GM19324 (cell line): Measurements from ENCODE around the gene NEDD4L.

Source experiments
- ATAC-seq: cut with Tn5 transposase; IDR thresholded peaks from one replicate; pipeline ENCODE4 v1.9.1; 2021; ENCODE audit warnings: mild to moderate bottlenecking, moderate library complexity; ENCODE audit not compliant: unreplicated experiment, low FRiP score

NEDD4L gene

GRCh38 chr18:58175786-58176176, 131.8 kb downstream of the NEDD4L start:
- ATAC-seq: no peak

DNA sequence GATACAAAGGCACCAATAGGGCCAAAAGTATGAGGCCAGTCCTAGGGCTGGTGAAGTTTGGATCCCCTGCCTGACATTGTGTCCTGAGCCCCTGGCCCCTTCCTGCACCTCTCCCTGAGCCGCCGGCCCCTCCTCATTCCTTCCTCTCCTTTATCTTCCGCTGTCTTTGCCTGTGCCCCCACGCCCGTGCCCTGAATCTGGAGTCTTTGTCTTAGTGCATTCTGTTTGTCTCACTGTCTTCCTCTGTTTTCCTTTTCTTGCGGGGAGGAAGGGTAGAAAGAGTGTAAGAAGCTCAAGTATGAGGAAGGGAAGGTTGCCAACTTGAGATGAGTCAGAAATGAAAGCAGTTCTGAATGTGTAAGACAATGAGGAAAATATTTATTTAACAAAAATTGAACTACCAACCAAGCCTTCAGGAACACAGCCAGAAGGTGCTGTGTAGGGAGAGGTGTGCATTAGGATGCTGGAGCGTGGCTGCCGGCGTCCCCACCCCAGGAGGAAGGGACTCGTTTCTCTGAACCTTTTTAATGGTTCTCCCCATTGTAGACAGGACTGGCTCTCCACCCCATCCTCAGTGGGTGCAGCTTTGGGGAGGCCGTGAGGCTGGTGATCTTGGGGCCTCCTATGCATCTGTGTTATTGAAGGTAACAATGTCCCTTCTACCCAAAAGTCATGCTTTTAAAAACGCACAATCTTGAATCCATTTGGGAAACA, 133.1 kb downstream of the NEDD4L start:
- no peak for ATAC-seq

- no peak for ATAC-seq
These were observed 134.0 kb downstream of the NEDD4L start for GRCh38 chr18:58177896-58178470.

GRCh38 chr18:58178511-58178910, 134.5 kb downstream of the NEDD4L start:
- no peak for ATAC-seq

DNA sequence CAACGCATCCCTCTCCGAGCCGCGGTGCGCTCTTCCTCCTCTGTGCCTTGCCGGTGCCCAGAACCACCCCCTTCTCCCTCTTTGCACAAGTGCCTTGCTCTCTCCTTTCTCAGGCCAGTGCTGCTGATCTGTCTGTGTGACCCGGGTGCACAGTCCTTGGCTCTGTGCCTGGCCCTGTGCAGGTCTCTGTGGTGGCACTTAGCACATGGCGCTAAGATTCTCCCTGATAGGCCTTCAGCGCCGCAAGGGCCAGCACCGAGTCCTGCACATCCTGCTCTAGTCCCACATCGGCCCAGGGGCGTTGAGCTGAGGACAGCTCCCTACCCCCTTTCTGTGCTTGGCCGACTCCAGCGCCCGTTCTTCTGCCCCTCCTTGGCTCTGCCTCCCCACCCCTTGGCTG, 136.1 kb downstream of the NEDD4L start:
- ATAC-seq: no peak

GRCh38 chr18:58180738-58181353, 136.8 kb downstream of the NEDD4L start:
- ATAC-seq: no peak

- no peak for ATAC-seq
These were observed 138.0 kb downstream of the NEDD4L start for GRCh38 chr18:58181988-58182387.

- ATAC-seq: no peak
These were observed 139.2 kb downstream of the NEDD4L start for GRCh38 chr18:58183226-58183625.

DNA sequence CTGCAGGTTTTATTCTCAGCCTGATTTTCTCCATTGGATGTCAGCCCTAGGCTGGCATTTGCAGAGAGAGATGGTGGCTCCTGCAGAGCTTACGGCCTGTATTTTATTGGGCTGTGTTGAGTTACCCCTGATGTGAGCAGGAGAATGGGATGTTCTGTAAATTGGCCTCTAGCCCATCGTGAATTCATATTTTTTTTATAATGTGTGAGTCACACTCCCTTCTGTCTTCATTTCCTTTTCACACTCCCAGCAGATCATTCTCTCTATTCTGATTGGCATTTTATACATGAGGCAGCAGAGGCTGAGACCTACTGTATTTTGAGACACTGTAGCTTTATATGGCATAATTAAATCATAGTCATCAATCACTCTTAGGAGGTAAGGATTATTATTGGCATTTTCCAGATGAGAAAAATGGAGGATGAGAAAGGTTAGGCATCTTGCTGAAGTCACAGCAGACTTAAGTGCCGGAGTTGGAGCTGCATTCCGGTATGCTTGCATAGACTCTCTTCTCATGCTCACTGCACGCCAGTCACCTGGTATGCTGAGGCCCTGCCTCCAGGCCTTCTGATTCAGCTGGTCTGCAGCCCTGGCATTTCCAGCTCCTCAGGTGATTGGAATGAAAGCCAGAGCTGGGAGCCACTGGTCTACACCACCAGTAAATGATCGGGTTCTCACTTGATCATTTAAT, 142.4 kb downstream of the NEDD4L start:
- no peak for ATAC-seq

DNA sequence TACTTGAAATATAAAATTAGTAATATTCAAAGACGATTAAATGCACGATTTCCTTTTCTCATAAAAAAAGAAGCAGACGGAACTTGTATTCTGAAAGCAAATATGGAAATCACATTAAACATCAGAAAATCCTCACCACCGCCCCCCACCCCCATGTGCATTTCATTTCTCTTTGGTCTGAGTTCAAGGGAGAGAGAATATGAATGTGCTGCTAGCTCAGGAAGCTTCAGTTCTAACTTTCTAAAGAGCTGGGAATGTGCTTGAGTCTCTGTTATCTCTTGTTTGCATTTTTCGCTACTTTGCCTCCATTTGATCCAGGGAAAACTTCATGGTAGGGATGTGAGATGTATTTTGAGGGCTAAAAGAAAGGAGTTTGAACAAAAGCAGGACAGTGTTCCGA, 143.6 kb downstream of the NEDD4L start:
- ATAC-seq: no peak

DNA sequence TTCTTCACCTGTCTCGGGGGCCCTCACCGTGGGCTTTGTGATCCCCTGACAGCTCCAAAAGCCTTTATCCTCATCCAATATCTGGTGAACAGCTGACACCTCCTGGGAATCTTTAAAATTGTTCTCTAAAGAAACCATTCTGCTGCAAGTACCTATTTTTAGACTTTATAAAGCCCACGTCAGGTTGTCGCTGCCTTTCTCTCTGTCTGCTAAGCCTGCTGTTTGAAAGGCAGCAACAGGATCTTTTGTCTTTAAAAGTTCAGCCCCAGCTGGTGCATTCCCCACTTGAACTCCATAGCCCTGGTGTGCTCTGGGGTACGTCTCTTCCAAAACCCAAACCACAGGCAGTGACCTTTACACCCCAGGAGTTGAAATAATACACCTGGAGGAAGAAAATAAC, 145.0 kb downstream of the NEDD4L start:
- ATAC-seq: no peak

- no peak for ATAC-seq
These were observed 147.0 kb downstream of the NEDD4L start for GRCh38 chr18:58190842-58191530.

DNA sequence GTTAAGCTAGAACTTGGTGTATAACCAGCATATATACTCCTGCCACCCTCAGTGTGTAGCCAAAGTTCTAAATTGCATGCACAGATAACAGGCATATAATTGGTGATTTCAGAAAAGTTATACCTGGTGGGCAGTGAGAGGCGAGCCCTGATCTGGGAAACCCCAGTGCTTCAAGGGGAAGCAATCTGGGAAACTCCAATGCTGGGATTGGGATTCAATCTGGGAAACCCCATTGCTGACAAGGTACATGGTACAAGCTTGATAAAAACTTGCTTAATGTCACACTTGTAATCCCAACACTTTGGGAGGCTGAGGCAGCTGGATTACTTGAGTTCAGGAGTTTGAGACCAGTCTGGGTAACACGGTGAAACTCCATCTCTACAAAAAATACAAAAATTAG, 147.6 kb downstream of the NEDD4L start:
- no peak for ATAC-seq

DNA sequence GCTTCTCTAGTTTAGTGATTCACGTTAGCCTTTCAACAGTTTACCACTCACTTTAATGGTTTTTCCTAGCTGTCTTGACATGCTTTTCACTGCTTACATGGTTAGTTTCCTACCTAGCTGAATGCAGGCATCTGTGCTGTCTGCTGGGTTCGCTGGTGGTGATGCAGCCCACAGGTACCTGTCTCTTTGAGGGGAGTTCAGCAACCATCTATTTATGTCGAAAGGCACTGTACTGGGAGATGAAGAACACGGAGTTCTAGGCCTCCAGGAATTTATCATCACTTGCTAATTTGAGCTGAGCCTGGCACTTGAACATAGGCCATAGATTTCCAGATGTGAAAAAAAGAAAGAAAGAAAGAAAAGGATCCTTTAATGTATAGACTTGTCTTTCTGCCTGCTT, 148.5 kb downstream of the NEDD4L start:
- ATAC-seq: no peak

- no peak for ATAC-seq
These were observed 150.0 kb downstream of the NEDD4L start for GRCh38 chr18:58194028-58194427.

- ATAC-seq: no peak
These were observed 151.3 kb downstream of the NEDD4L start for GRCh38 chr18:58195278-58195765.

DNA sequence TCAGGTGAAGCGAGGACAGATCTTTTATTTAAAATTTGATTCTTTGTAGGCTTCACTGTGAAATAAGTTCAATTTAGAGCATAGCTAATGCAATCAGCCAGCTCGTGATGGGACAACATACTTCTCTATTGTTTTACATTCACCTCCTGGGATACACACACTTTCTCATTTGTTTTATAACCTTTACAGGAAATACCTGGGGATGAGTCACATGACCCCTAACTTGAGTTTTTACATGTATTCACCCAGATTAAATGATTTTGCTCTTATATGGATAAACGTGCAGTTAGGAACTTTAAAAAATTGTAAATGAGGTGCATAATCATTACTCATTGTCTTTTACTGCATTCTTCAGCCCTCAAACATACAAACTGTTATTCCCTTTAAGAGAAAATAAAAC, 152.1 kb downstream of the NEDD4L start:
- no peak for ATAC-seq

DNA sequence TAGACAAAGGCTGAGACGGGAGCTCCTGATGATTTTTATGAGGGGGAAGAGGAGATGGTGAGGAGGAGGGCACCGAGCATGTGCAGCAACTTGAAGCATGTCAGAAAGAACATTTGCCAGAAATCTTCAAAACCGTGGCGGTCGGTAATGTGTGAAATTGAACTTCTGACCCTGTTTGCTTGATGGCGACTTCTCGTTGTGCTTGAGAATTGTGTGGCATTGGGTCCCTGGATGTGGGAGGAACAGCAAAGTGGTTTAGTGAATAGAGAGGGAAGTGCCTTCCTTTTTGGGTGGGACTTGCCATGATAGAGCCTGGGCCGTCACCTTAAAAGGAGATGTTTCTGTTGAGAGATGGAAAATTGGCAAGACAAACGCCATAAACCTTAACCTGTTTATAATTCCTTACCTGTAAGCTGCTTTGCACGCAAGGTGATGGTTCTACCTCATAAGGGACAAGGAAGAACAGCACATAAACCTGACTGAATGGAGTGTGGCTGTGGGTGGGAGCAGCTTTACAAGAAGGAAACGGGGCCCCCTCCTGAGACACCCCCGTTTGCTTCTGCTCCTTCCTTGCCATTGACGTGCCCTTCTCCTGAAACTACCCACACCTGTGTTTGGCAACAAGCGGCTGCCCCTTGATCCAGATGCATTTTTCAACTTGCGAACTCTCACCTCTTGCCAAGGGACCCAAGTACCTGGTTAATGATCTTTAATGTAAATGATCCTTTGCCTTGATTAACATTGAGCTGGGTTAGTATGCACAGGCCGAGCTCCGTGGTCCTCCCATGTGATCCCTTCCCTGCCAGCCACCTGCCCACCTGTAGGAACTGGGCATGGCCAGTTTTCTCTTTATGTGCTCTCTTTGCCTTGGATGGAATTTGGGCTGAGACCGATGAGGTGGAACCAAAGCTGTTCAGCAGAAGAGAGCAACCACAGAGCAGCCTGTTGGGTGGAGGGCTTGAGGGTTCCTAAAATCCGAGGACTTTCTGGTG, 153.2 kb downstream of the NEDD4L start:
- ATAC-seq: no peak

GRCh38 chr18:58201268-58201667, 157.2 kb downstream of the NEDD4L start:
- ATAC-seq: no peak
